Endothelial cell of umbilical vein (primary cell): Measurements from ENCODE around the gene ANKRD35. TPM values are rescaled to one million over a fixed set of nuclear protein-coding genes. Genes with fewer than 3 reads are reported as not detected.
A peak's percentile ranks its signal among the peaks of the same experiment; 100 is the strongest.

ENCODE experiments used
- BruUV-seq: library from RNA; stranded (reverse); fragments of 400-500 nt; replicated peaks from 2 replicates; lab custom pipeline; 2021; lab: Mats Ljungman, UMichigan
- CTCF ChIA-PET: fragments of 300-600, 350-600 bp; sonication (Branson Sonifier 250); formaldehyde crosslinking; loops from one replicate; lab custom pipeline; 2021; ENCODE audit warnings: antibody characterized with exemption, inconsistent platforms; lab: Charles Lee
- POLR2A ChIA-PET: fragments of 300-600, 350-600 bp; sonication (Branson Sonifier 250); formaldehyde crosslinking; loops from one replicate; lab custom pipeline; 2021; ENCODE audit warnings: antibody characterized with exemption, inconsistent platforms; lab: Charles Lee
- DNase-seq: peaks from one replicate; pipeline ENCODE4 v3.0.0-alpha.2; 2011; ENCODE audit warnings: low read depth, low spot score
- FAIRE-seq: peaks from 2 replicates; lab custom pipeline; 2011; peaks lifted over from hg19 to GRCh38; lab: Jason Lieb, UNC
- H2AFZ ChIP-seq: 2 replicates; pipeline ENCODE4 v1.6.0; 2012; ENCODE audit warnings: low read depth, low read length, control low read depth, inconsistent platforms
- H3K27ac ChIP-seq: 2 replicates; pipeline ENCODE4 v1.5.1; 2011; ENCODE audit warnings: low read depth, mild to moderate bottlenecking, control low read depth, low read length, moderate library complexity; ENCODE audit not compliant: insufficient read depth
- H3K27me3 ChIP-seq, 2 experiments: 2 replicates each; pipeline versions ENCODE4 v1.6.0 to v1.6.1; 2011; ENCODE audit warnings: low read length in 2 of 2, mixed read lengths in 1 of 2; ENCODE audit not compliant: control insufficient read depth in 2 of 2, insufficient read depth in 2 of 2
- H3K36me3 ChIP-seq, 2 experiments: 2 replicates in 1 of 2; 3 replicates in 1 of 2; pipeline ENCODE4 v1.5.1; 2011; ENCODE audit warnings: low read length in 2 of 2, mild to moderate bottlenecking in 1 of 2, moderate library complexity in 1 of 2; ENCODE audit not compliant: control insufficient read depth in 2 of 2, insufficient read depth in 2 of 2; ENCODE audit errors: extremely low read depth in 1 of 2
- H3K4me1 ChIP-seq: 3 replicates; pipeline ENCODE4 v1.5.1; 2011; ENCODE audit warnings: mild to moderate bottlenecking, low read length; ENCODE audit not compliant: control insufficient read depth, insufficient read depth; ENCODE audit errors: extremely low read depth
- H3K4me2 ChIP-seq: 2 replicates; pipeline ENCODE4 v1.6.1; 2011; ENCODE audit warnings: low read length, control low read depth, mixed read lengths; ENCODE audit not compliant: insufficient read depth
- H3K4me3 ChIP-seq, 3 experiments: fragments of 200-600 bp in 1 of 3; sonication (generic), shearing (Covaris generic) in 1 of 3; replicated peaks in 1 of 3; 2 replicates each; pipeline ENCODE4 v1.5.1; 2011 to 2016; ENCODE audit warnings: control low read depth in 3 of 3, low read length in 3 of 3, mild to moderate bottlenecking in 2 of 3, inconsistent platforms in 1 of 3, low read depth in 1 of 3, moderate library complexity in 1 of 3; ENCODE audit not compliant: insufficient read depth in 1 of 3
- H3K79me2 ChIP-seq: 2 replicates; pipeline ENCODE4 v1.6.0; 2012; ENCODE audit warnings: low read length, inconsistent platforms; ENCODE audit not compliant: control insufficient read depth, insufficient read depth
- H3K9ac ChIP-seq: replicated peaks from 2 replicates; pipeline ENCODE3; 2011; ENCODE audit warnings: low read length, control low read depth; ENCODE audit not compliant: insufficient read depth; ENCODE audit errors: extremely low read depth
- H3K9me1 ChIP-seq: replicated peaks from 3 replicates; pipeline ENCODE4 v1.6.0; 2011; ENCODE audit warnings: mild to moderate bottlenecking, low read length; ENCODE audit not compliant: control insufficient read depth, insufficient read depth; ENCODE audit errors: extremely low read depth
- H3K9me3 ChIP-seq: replicated peaks from 2 replicates; pipeline ENCODE4 v1.5.1; 2012; ENCODE audit warnings: low read length, inconsistent platforms; ENCODE audit not compliant: control insufficient read depth, insufficient read depth
- H4K20me1 ChIP-seq: replicated peaks from 2 replicates; pipeline ENCODE3; 2011; ENCODE audit warnings: mild to moderate bottlenecking, low read length; ENCODE audit not compliant: control insufficient read depth, insufficient read depth; ENCODE audit errors: extremely low read depth
- FOS ChIP-seq: IDR thresholded peaks from 2 replicates; pipeline ENCODE4 v1.6.1; 2011; ENCODE audit warnings: mild to moderate bottlenecking, low read length, moderate library complexity, borderline replicate concordance; ENCODE audit not compliant: insufficient read depth
- GATA2 ChIP-seq: IDR thresholded peaks from 2 replicates; pipeline ENCODE4 v1.7.0; 2011; ENCODE audit warnings: low read depth, mild to moderate bottlenecking, moderate library complexity, mixed read lengths, low read length; ENCODE audit not compliant: insufficient read length, insufficient read depth
- JUN ChIP-seq: IDR thresholded peaks from 2 replicates; pipeline ENCODE4 v1.6.1; 2011; ENCODE audit warnings: borderline replicate concordance, low read depth; ENCODE audit not compliant: insufficient read length, insufficient read depth
- MYC ChIP-seq: IDR thresholded peaks from one replicate; pipeline ENCODE4 v1.6.1; 2011; ENCODE audit warnings: mild to moderate bottlenecking, low read depth, low read length
- POLR2A ChIP-seq: IDR thresholded peaks from 2 replicates; pipeline ENCODE4 v1.6.1; 2012; ENCODE audit warnings: low read depth, mild to moderate bottlenecking, control low read depth, low read length
- POLR2AphosphoS5 ChIP-seq: IDR thresholded peaks from 2 replicates; pipeline ENCODE4 v1.6.1; 2012; ENCODE audit warnings: low read depth, mild to moderate bottlenecking, control low read depth, low read length, moderate library complexity; ENCODE audit not compliant: insufficient read depth
- dilution Hi-C: fragments of 300-500 bp; cut with MboI; formaldehyde crosslinking; loops from one replicate; pipeline ENCODE4 v1.15.0; 2019; ENCODE audit warnings: low sequenced_read_pairs; ENCODE audit not compliant: extremely low pct_ligation_motif_present
- intact Hi-C: fragments of 100-400 bp; cut with micrococcal nuclease; formaldehyde crosslinking; loops from one replicate; pipeline ENCODE4 v1.10.0; 2022
- polyA plus RNA-seq, 4 experiments: library from polyadenylated mRNA; depleted of rRNA in 3 of 4; stranded (reverse) in 3 of 4; unstranded in 1 of 4; fragments of >200 nt; gene quantifications; 2 replicates each; pipeline versions ENCODE4 v1.2.1 to v1.2.3, GENCODE V29; 2011 to 2012; ENCODE audit warnings: missing spikeins in 1 of 4
- total RNA-seq: library from RNA; stranded (reverse); gene quantifications from 2 replicates; pipeline ENCODE4 v1.2.3, GENCODE V29; 2021
- TF ChIP-seq, protein P1 (sequence below): IDR thresholded peaks from 2 replicates; pipeline ENCODE4 v1.6.1; 2011; ENCODE audit not compliant: insufficient read depth, insufficient read length
- TF ChIP-seq, protein P2 (sequence below), 2 donors: IDR thresholded peaks; 1 replicate in 1 of 2; 2 replicates in 1 of 2; pipeline ENCODE4 v1.5.1; 2011; ENCODE audit warnings: low read length in 2 of 2, mild to moderate bottlenecking in 2 of 2, moderate library complexity in 2 of 2, control low read depth in 1 of 2, inconsistent platforms in 1 of 2, low read depth in 1 of 2; ENCODE audit not compliant: insufficient read depth in 1 of 2; ENCODE audit errors: extremely low read depth in 1 of 2

Gene ANKRD35
- total and polyA plus RNA-seq, 2 donors (not counting 3 experiments of a cell fraction or from before 2014, with no cell fraction given): 0.15 to 0.20 TPM

GRCh38 chr1:145891587-145892485, 6.2 kb upstream of the ANKRD35 start:
- Histone ChIP-seq H3K9ac (peak overlapping the region; percentile 74), H3K79me2 (no peaks in the 10 kb centered on the region), H3K36me3 (peaks cover 2 to 6% of the 10 kb centered on the region in 2 experiments), H3K4me2 (peak overlapping the region; percentile 55), H3K4me3 (peak overlapping the region in 1 of 3 experiments; percentile 6), H3K9me3 (no peaks in the 10 kb centered on the region), H3K4me1 (peaks cover 31% of the 10 kb centered on the region), H4K20me1 (no peaks in the 10 kb centered on the region), H3K27me3 (no peaks in the 10 kb centered on the region), H3K9me1 (no peaks in the 10 kb centered on the region), H3K27ac (peak overlapping the region; percentile 95), H2AFZ (peak overlapping the region; percentile 30)
- peak; percentile 99 for FAIRE-seq
- TSS peak; percentile 32 for BruUV-seq
- DNase-seq: peak; percentile 99
- peak; percentile 71 for TF ChIP-seq POLR2A
- no peak for TF ChIP-seq MYC
- TF ChIP-seq FOS: peak; percentile 98
- peak; percentile 58 for TF ChIP-seq GATA2
- TF ChIP-seq, protein P1, sequence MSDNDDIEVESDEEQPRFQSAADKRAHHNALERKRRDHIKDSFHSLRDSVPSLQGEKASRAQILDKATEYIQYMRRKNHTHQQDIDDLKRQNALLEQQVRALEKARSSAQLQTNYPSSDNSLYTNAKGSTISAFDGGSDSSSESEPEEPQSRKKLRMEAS: no peak
- TF ChIP-seq JUN: peak; percentile 93
- TF ChIP-seq POLR2AphosphoS5: peak; percentile 96
- TF ChIP-seq, protein P2, sequence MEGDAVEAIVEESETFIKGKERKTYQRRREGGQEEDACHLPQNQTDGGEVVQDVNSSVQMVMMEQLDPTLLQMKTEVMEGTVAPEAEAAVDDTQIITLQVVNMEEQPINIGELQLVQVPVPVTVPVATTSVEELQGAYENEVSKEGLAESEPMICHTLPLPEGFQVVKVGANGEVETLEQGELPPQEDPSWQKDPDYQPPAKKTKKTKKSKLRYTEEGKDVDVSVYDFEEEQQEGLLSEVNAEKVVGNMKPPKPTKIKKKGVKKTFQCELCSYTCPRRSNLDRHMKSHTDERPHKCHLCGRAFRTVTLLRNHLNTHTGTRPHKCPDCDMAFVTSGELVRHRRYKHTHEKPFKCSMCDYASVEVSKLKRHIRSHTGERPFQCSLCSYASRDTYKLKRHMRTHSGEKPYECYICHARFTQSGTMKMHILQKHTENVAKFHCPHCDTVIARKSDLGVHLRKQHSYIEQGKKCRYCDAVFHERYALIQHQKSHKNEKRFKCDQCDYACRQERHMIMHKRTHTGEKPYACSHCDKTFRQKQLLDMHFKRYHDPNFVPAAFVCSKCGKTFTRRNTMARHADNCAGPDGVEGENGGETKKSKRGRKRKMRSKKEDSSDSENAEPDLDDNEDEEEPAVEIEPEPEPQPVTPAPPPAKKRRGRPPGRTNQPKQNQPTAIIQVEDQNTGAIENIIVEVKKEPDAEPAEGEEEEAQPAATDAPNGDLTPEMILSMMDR (IDR thresholded peaks at IDR 0.05; ENCODE audit: extremely low read depth in 1 of 2, insufficient read depth in 1 of 2, low read depth in 1 of 2, low read length in 2 of 2): peak; percentile 91 to 99
- intact Hi-C loops: loop anchor here (1.0 to 5.0 kb wide), 8 partner anchors 18 to 121 kb away; partner anchors contain the start of genes ITGA10, NUDT17, PIAS3 and RBM8A
- dilution Hi-C loops: no loop called here
- ChIA-PET CTCF (interaction anchor here (0.7 to 8.9 kb wide), 34 partner anchors 8 to 144 kb away, joined by 3 to 280 read pairs (median 8); partner anchors contain the start of genes ANKRD34A, ITGA10, LIX1L and NUDT17), POLR2A (interaction anchor here (0.6 to 3.7 kb wide), 10 partner anchors 14 to 160 kb away, joined by 3 to 28 read pairs (median 6); partner anchors contain the start of genes ITGA10, LIX1L, PEX11B and PIAS3)
